AG04449 (cell line): ENCODE measurements around the gene UHRF2.
A peak's percentile ranks its signal among the peaks of the same experiment; 100 is the strongest.

Source experiments
- CTCF ChIA-PET: fragments of 350-600 bp; formaldehyde crosslinking; extraction: SDS; loops from one replicate; lab custom pipeline; 2021; ENCODE audit warnings: antibody characterized with exemption; lab: Yijun Ruan, JAX
- POLR2A ChIA-PET: fragments of 400-600, 350-600 bp; formaldehyde crosslinking; extraction: SDS; loops from one replicate; lab custom pipeline; 2020; ENCODE audit warnings: antibody characterized with exemption, inconsistent platforms; lab: Yijun Ruan, JAX
- DNase-seq: peaks from one replicate; pipeline ENCODE4 v3.0.0-alpha.2; 2010; ENCODE audit warnings: low read depth, low spot score
- H3K4me3 ChIP-seq: 2 replicates; pipeline ENCODE4 v1.5.1; 2011; ENCODE audit warnings: low read depth, mild to moderate bottlenecking, control low read depth, low read length
- TF ChIP-seq, protein P1 (sequence below): IDR thresholded peaks from one replicate; pipeline ENCODE4 v1.5.1; 2011; ENCODE audit warnings: mild to moderate bottlenecking, moderate library complexity, low read length, control low read depth, inconsistent platforms; ENCODE audit not compliant: insufficient read depth; ENCODE audit errors: missing control alignments

The UHRF2 gene

DNA sequence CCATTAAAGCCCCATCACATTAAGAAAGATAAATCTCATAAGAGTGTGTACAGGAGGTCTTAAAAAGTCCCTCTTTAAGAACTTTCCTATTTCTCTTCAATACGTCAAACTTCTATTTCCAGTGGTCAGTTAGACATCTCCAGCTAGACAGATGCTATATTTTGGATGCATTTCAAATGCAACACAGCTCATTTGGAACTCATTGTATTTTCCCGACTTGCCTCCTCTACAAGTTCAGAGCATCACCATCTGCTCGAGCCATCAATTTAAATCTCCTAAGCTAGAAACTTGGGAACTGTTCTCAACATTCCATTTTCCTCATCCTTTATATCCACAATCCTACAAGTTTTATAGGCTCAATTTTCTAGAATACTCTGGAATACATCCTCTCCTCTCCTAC is 3.2 kb upstream of the UHRF2 start:
- H3K4me3 ChIP-seq: no peak overlapping the region
- ChIA-PET CTCF (no interaction called here), POLR2A (no interaction called here)
- TF ChIP-seq, protein P1, sequence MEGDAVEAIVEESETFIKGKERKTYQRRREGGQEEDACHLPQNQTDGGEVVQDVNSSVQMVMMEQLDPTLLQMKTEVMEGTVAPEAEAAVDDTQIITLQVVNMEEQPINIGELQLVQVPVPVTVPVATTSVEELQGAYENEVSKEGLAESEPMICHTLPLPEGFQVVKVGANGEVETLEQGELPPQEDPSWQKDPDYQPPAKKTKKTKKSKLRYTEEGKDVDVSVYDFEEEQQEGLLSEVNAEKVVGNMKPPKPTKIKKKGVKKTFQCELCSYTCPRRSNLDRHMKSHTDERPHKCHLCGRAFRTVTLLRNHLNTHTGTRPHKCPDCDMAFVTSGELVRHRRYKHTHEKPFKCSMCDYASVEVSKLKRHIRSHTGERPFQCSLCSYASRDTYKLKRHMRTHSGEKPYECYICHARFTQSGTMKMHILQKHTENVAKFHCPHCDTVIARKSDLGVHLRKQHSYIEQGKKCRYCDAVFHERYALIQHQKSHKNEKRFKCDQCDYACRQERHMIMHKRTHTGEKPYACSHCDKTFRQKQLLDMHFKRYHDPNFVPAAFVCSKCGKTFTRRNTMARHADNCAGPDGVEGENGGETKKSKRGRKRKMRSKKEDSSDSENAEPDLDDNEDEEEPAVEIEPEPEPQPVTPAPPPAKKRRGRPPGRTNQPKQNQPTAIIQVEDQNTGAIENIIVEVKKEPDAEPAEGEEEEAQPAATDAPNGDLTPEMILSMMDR: no peak
- DNase-seq: no peak

DNA sequence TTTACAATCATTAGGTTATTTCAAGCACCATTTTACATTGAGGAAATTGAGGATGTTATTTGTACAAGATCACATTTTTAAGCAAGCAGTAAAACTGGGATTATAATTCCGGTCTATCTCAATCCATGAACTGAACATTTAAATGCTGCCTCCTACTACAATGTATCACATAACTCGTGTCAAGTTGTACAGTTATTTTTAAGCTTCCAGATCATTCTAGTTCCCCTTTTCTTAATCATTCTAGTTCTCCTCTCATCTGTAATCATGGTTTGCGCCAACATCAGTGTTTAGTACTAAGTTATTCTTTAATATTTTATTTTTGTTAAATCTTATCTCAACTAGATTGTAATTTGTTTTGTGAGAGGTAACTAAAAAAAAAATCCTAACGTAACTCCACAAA is 2.4 kb upstream of the UHRF2 start:
- H3K4me3 ChIP-seq: no peak overlapping the region
- DNase-seq: no peak
- ChIA-PET POLR2A (no interaction called here), CTCF (interaction anchor here (5.5 kb wide), 1 partner anchor 157 kb away, joined by 40 read pairs; no protein-coding TSS in a partner anchor)
- TF ChIP-seq, protein P1: no peak

DNA sequence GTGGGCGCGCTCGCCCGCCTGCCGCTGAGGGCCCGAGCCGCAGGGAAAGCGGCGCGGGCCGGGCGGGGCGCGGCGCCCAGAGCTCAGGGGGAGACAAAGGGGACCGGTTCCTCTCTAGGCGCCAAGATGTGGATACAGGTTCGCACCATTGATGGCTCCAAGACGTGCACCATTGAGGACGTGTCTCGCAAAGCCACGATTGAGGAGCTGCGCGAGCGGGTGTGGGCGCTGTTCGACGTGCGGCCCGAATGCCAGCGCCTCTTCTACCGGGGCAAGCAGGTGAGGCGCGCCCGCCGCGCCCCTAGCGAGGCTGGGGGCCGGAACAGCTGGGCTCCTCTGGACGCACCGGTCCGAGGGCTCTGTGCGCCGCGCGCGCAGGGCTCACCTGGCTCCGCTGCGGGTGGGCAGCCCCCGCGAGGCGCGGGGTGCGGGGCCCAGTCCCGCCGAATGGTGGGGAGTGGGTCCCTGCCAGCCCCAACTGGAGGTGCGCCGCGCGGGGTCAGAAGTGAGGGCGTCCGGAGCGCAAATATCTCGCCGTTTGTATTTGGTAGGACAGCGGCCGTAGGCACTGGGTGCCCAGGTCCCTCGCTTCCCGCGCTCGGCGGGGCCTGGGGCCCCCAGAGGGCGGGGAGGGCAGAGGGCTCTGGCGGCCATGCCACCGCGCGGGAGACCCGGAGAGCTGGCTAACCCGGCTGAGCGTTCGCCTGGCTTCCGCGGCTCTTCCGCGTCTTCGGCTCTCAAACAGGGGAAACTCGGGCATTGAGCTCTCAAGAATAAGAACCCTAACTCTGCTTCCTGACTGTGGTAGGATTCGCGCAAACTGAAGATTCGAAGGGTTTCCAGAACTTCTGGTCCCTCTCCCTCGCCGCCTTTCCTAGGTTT is 607 bp downstream of the UHRF2 start:
- no peak for DNase-seq
- TF ChIP-seq, protein P1: no peak
- ChIA-PET CTCF (interaction anchor here (1.1 to 5.5 kb wide), 7 partner anchors 13 to 154 kb away, joined by 3 to 40 read pairs (median 6); no protein-coding TSS in a partner anchor), POLR2A (interaction anchor here (0.5 to 2.2 kb wide), 10 partner anchors 15 to 228 kb away, joined by 3 to 19 read pairs (median 6); no protein-coding TSS in a partner anchor)
- H3K4me3 ChIP-seq: peak overlapping the region; percentile 90

DNA sequence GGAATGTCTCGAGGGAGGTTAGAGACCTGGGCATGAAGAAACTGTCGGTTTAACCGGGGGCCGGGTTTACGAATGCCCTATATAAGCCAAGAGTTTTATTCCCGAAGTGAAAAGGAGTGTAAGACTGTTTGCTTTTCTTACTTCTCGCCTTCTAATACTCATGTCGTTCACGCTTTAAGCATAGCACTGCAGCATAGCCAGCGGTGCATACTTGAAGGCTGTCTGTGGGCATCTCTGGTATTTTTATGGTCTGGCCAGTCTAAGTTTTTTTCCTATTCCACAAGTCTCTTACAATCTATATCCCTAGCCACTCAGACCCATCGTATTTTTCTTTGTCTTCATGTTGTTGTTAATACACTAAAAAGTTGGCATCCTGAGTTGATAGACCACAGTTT is 1.2 kb downstream of the UHRF2 start:
- DNase-seq: peak; percentile 41
- H3K4me3 ChIP-seq: peak overlapping the region; percentile 90
- TF ChIP-seq, protein P1: no peak
- CTCF ChIA-PET: interaction anchor here (1.6 to 5.5 kb wide), 3 partner anchors 12 to 154 kb away, joined by 6 to 40 read pairs (median 14); no protein-coding TSS in a partner anchor
- POLR2A ChIA-PET: interaction anchor here (0.5 to 2.2 kb wide), 5 partner anchors 15 to 153 kb away, joined by 3 to 19 read pairs (median 3); no protein-coding TSS in a partner anchor

DNA sequence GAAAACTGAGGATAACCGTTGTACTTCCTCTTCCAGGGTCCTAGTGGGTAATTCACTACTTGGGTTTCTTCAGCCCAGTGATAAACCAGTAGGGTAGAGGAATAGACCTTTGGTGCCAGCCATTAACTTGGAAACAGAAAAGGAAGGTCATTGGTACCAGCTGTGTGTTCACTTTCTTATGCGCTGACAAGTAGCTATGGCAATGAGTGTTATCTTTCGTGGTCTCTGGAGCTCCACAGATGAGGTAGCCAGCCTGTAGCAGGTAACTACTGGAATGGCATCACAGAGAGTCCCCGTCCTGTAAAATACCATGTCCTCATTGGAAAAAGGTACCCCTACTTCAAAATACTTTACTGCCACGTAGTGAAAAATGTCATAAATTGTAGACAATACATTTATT is 2.3 kb downstream of the UHRF2 start:
- DNase-seq: no peak
- ChIA-PET POLR2A (interaction anchor here (0.8 to 2.2 kb wide), 2 partner anchors 31 to 267 kb away, joined by 3 to 10 read pairs; no protein-coding TSS in a partner anchor), CTCF (interaction anchor here (1.2 to 5.5 kb wide), 5 partner anchors 9 to 153 kb away, joined by 3 to 40 read pairs (median 5); no protein-coding TSS in a partner anchor)
- TF ChIP-seq, protein P1: no peak
- peak overlapping the region; percentile 90 for H3K4me3 ChIP-seq

DNA sequence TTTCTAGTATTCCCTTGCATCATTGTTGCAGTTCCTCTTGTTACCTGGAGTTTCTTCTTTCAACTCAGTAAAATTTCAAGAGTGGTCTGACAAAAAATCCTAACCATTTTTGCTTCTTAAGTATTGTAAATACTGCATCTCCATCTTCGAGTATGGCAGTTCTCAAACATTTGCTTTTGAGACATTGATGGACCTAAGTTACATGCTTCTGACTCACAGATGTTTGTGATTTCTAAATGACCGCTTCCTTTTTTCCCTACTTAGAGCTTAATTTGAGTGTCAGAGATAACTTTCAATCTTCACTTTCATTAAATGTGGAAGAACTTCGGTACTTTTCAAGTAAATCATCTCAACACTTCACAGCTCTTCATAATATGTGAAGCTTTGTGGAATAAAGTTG is 4.2 kb downstream of the UHRF2 start:
- no peak overlapping the region for H3K4me3 ChIP-seq
- DNase-seq: no peak
- ChIA-PET POLR2A (interaction anchor here (1.6 kb wide), 1 partner anchor 150 kb away, joined by 3 read pairs; no protein-coding TSS in a partner anchor), CTCF (interaction anchor here (0.9 to 1.1 kb wide), 2 partner anchors 9 to 430 kb away, joined by 3 to 4 read pairs; no protein-coding TSS in a partner anchor)
- TF ChIP-seq, protein P1: no peak
